Measurements from ENCODE around the gene AHCTF1. TPM values are rescaled to one million over a fixed set of nuclear protein-coding genes. Genes with fewer than 3 reads are reported as not detected.

Gene AHCTF1
- total RNA-seq, 1 donor from 2014 or later: 41.0 TPM

Small RNAs within 50 kb of the gene (small RNA-seq; reads per million reads assigned to genes)
- not detected for gene AC113174.1
- gene RF00402: not detected

Other genes with a start within 250 kb of the AHCTF1 start
- gene SCCPDH, start 207.5 kb downstream of the AHCTF1 start, total RNA-seq: 18.2 TPM
- gene ZNF695, start 76.1 kb upstream of the AHCTF1 start, total RNA-seq: 0.49 TPM
- gene ZNF670, start 146.9 kb upstream of the AHCTF1 start, total RNA-seq: 2.7 TPM
- 5.4 TPM for gene ZNF669, start 172.4 kb upstream of the AHCTF1 start, total RNA-seq
- gene ZNF124, start 240.1 kb upstream of the AHCTF1 start, total RNA-seq: 39.3 TPM

All from vagina (tissue), 1 donor.